Measurements from ENCODE around the gene ZNF354B. TPM values are rescaled to one million over a fixed set of nuclear protein-coding genes. Genes with fewer than 3 reads are reported as not detected.

Gene ZNF354B
- total RNA-seq, 1 experiment from 2014 or later = 26.2 TPM

- no peak for TF ChIP-seq PRDM15 (CRISPR knock-in tag; IDR thresholded peaks at IDR 0.05)
- TF ChIP-seq RELA (CRISPR knock-in tag; IDR thresholded peaks at IDR 0.05; ENCODE audit: borderline replicate concordance) = peak; percentile 81; the same call in 1 of the 2 replicates
- TF ChIP-seq GRHL2 (CRISPR knock-in tag; IDR thresholded peaks at IDR 0.05; ENCODE audit: insufficient replicate concordance, severe bottlenecking) = no peak
- TF ChIP-seq USF2 (CRISPR knock-in tag; IDR thresholded peaks at IDR 0.05) = no peak
- no peak for TF ChIP-seq AR (CRISPR knock-in tag; IDR thresholded peaks at IDR 0.05)
- TF ChIP-seq ZNF263 (CRISPR knock-in tag; IDR thresholded peaks at IDR 0.05; ENCODE audit: low read depth) = no peak
- TF ChIP-seq TP53 (CRISPR knock-in tag; IDR thresholded peaks at IDR 0.05) = peak; percentile 59
- TF ChIP-seq ZNF512 (CRISPR knock-in tag; IDR thresholded peaks at IDR 0.05; ENCODE audit: borderline replicate concordance) = no peak
- TF ChIP-seq ZNF121 (CRISPR knock-in tag; IDR thresholded peaks at IDR 0.05) = no peak
- TF ChIP-seq HMGA2 (CRISPR knock-in tag; IDR thresholded peaks at IDR 0.05) = no peak
- no peak for TF ChIP-seq CTCF (IDR thresholded peaks at IDR 0.05)
- TF ChIP-seq ZNF317 (CRISPR knock-in tag; IDR thresholded peaks at IDR 0.05; ENCODE audit: borderline replicate concordance, low read depth) = no peak
- TF ChIP-seq PREB (CRISPR knock-in tag; IDR thresholded peaks at IDR 0.05; ENCODE audit: borderline replicate concordance) = no peak
- 0 out of 2 replicates have a peak, but pooled peaks have one; percentile 19 for TF ChIP-seq TCF7 (CRISPR knock-in tag; IDR thresholded peaks at IDR 0.05; ENCODE audit: low read depth)
- TF ChIP-seq ZSCAN18 (CRISPR knock-in tag; IDR thresholded peaks at IDR 0.05) = no peak
- no peak for TF ChIP-seq NFATC4 (CRISPR knock-in tag; IDR thresholded peaks at IDR 0.05)
- TF ChIP-seq MAX (CRISPR knock-in tag; IDR thresholded peaks at IDR 0.05) = peak; percentile 72; the same call in 1 of the 2 replicates
- TF ChIP-seq AFF4 (CRISPR knock-in tag; IDR thresholded peaks at IDR 0.05; ENCODE audit: borderline replicate concordance) = no peak
Observed at GRCh38 chr5:178895615-178896571, 36.1 kb downstream of the ZNF354B start, which contains the start of gene ZFP2 (continued).
